DND-41 (cell line): Measurements from ENCODE around the gene DENND1A.

ENCODE experiments used
- ATAC-seq: fragments of 200-7000 bp; cut with Tn5 transposase; 3 replicates; pipeline ENCODE4 v1.9.1; 2021; ENCODE audit warnings: low read depth; ENCODE audit not compliant: insufficient read depth
- DNase-seq: peaks from one replicate; pipeline ENCODE4 v3.0.0-alpha.2; 2020
- H2AFZ ChIP-seq: 2 replicates; pipeline ENCODE4 v1.6.0; 2012; ENCODE audit warnings: low read depth, low read length
- H3K27ac ChIP-seq: 2 replicates; pipeline ENCODE4 v1.5.1; 2012; ENCODE audit warnings: low read length, inconsistent platforms
- H3K27me3 ChIP-seq: fragments of 200-600 bp; sonication (generic); 2 replicates; pipeline ENCODE4 v1.6.0; 2012; ENCODE audit warnings: low read length, mild to moderate bottlenecking, inconsistent platforms; ENCODE audit not compliant: insufficient read depth, poor library complexity
- H3K36me3 ChIP-seq: 2 replicates; pipeline ENCODE4 v1.5.1; 2012; ENCODE audit warnings: low read length, inconsistent platforms; ENCODE audit not compliant: insufficient read depth
- H3K4me1 ChIP-seq: 2 replicates; pipeline ENCODE4 v1.5.1; 2012; ENCODE audit warnings: mild to moderate bottlenecking, low read length; ENCODE audit not compliant: insufficient read depth
- H3K4me2 ChIP-seq: 2 replicates; pipeline ENCODE4 v1.6.0; 2012; ENCODE audit warnings: mild to moderate bottlenecking, moderate library complexity, low read length, inconsistent platforms; ENCODE audit not compliant: insufficient read depth
- H3K4me3 ChIP-seq, 2 experiments: fragments of 200-600 bp in 1 of 2; shearing (Covaris generic) in 1 of 2; 2 replicates each; pipeline ENCODE4 v1.5.1; 2012 to 2016; ENCODE audit warnings: inconsistent platforms in 2 of 2, low read length in 2 of 2, mild to moderate bottlenecking in 2 of 2, low read depth in 1 of 2, moderate library complexity in 1 of 2
- H3K79me2 ChIP-seq: 2 replicates; pipeline ENCODE4 v1.6.0; 2012; ENCODE audit warnings: low read length, inconsistent platforms; ENCODE audit not compliant: insufficient read depth
- H3K9ac ChIP-seq: 2 replicates; pipeline ENCODE4 v1.6.0; 2012; ENCODE audit warnings: low read depth, mild to moderate bottlenecking, inconsistent platforms, low read length, moderate library complexity
- H3K9me3 ChIP-seq: 2 replicates; pipeline ENCODE4 v1.5.1; 2012; ENCODE audit warnings: low read length, moderate library complexity, mild to moderate bottlenecking, inconsistent platforms; ENCODE audit not compliant: insufficient read depth, severe bottlenecking
- H4K20me1 ChIP-seq: 2 replicates; pipeline ENCODE4 v1.6.0; 2012; ENCODE audit warnings: low read length; ENCODE audit not compliant: insufficient read depth
- CTCF ChIP-seq: IDR thresholded peaks from 2 replicates; pipeline ENCODE4 v1.5.1; 2012; ENCODE audit warnings: borderline replicate concordance, low read length, moderate library complexity, mild to moderate bottlenecking; ENCODE audit not compliant: poor library complexity, severe bottlenecking; ENCODE audit errors: extremely low read depth
- EZH2 ChIP-seq: IDR thresholded peaks from 3 replicates; pipeline ENCODE4 v1.6.1; 2012; ENCODE audit warnings: borderline replicate concordance, low read depth, mild to moderate bottlenecking, moderate library complexity, low read length, inconsistent platforms; ENCODE audit not compliant: severe bottlenecking

DENND1A gene

DNA sequence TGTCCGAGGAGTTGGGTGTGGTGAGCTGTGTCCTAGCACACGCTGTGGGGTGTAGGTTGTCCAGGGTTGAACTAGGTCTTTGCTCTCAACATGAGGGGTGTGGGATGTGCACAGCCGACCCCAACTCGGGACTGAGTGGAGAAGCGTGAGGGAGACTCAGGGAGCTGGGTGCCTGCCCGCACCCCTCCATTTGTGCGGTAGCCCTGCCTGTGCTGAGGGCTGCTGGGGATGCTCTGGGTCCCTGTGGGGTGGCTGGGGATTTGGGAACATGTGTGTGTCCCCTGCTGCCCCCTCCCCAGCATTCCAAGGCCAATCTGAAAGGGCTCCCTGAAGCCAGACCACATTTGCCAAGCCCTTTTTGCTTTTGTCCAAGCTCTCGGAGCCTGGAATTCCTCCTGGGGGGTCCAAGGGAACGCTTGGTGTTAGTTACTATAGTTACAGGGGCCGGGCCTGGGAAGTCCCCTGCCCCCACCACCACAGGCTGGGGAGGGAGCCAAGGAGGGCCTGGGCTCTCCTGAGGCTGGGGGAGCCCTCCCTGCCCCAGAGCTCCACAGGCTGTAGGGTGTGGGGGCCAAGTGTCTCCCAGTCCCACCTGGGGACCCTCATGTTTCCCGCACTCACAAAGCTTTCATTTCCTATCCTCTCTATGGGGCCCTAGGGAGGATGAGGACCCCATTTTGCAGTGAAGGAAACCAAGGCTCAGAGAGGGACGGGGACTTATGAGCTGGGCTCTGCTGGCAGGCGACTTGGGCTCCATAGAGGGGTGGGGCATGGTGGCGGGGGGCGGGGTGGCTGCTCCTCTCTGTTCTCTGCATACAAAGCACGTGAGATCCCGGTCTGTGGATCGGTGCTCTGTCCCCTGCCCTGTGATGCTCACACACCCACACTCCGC is 572.8 kb downstream of the DENND1A start:
- Histone ChIP-seq H3K27me3 (peaks cover 3% of the 10 kb centered on the region), H3K4me1 (0 out of 2 replicates have a peak, but pooled peaks cover 2% of the 10 kb centered on the region), H3K36me3 (no peaks in the 10 kb centered on the region), H4K20me1 (no peaks in the 10 kb centered on the region), H3K79me2 (no peaks in the 10 kb centered on the region), H2AFZ (no peak overlapping the region), H3K4me2 (no peak overlapping the region), H3K9me3 (no peaks in the 10 kb centered on the region), H3K4me3 (no peak overlapping the region), H3K27ac (no peak overlapping the region), H3K9ac (no peak overlapping the region)
- no peak for ATAC-seq
- no peak for DNase-seq
- no peak for TF ChIP-seq CTCF
- no peak for TF ChIP-seq EZH2

- Histone ChIP-seq H3K27ac (no peak within 1 kb of the TSS), H3K27me3 (peaks cover 3% of the 10 kb centered on the region), H3K9me3 (no peaks in the 10 kb centered on the region), H4K20me1 (no peaks in the 10 kb centered on the region), H3K36me3 (no peaks in the 10 kb centered on the region), H3K4me3 (no peak within 1 kb of the TSS), H3K9ac (no peak within 1 kb of the TSS), H2AFZ (no peak within 1 kb of the TSS), H3K79me2 (no peaks in the 10 kb centered on the region), H3K4me2 (no peak within 1 kb of the TSS), H3K4me1 (0 out of 2 replicates have a peak, but pooled peaks cover 2% of the 10 kb centered on the region)
- ATAC-seq (no peak), DNase-seq (no peak)
- TF ChIP-seq CTCF (no peak), EZH2 (no peak)
Measured at GRCh38 chr9:123355761-123356431, 574.0 kb downstream of the DENND1A start, which contains the start of gene CRB2. Gene CRB2, plus strand, starts transcription at chr9:123356197. Its CDS starts 64 bp downstream, at chr9:123356261.

DNA sequence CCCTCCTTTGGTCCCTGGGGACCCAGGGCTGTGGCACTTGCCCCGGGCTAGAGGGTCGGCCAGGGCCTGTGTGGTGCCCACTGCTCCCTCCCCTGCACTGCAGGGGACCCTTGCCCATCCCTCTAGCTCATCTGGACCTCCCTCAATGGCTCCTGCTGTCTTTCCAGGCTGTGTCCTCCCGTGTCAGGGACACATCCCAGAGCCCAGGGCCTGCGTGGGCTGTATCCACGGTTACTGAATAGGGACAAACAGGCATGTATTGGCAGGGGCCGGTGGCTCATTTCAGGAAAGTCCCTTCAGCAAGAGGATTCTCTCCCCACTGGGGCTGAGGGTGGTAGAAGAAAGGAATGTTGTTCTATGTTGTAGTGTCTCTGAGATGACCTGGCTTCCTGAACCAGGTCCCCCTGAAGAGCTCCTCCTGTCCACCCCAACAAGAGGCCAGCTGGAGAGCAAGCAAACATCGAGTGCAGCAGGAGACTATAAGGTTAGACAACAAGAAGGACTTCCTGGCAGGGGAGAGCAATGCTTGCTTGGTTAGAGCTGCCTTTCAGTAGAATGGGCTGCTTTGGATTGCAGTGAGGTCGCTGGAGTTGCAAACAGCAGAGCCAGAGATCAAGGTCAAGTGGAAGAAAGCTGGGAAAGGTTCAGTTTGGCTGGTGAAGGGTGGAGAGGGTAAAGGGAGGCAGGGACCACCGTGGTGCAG is 575.0 kb downstream of the DENND1A start:
- H3K4me1 ChIP-seq: 0 out of 2 replicates have a peak, but pooled peaks cover 2% of the 10 kb centered on the region
- 0 out of 2 replicates have a peak, but pooled peaks cover 4% of the 10 kb centered on the region for H4K20me1 ChIP-seq
- H3K79me2 ChIP-seq: no peaks in the 10 kb centered on the region
- ATAC-seq: no peak
- no peak overlapping the region for H3K27ac ChIP-seq
- TF ChIP-seq CTCF (no peak), EZH2 (no peak)
- no peak for DNase-seq
- no peaks in the 10 kb centered on the region for H3K9me3 ChIP-seq
- peaks cover 3% of the 10 kb centered on the region for H3K27me3 ChIP-seq
- no peaks in the 10 kb centered on the region for H3K36me3 ChIP-seq
- no peak overlapping the region for H3K4me3 ChIP-seq
- H2AFZ ChIP-seq: no peak overlapping the region
- no peak overlapping the region for H3K4me2 ChIP-seq
- H3K9ac ChIP-seq: no peak overlapping the region
